ENCODE results near the gene DEK.

The DEK gene

GRCh38 chr6:18203786-18204185, 60.5 kb downstream of the DEK start:
- H3K9me2 ChIP-seq (ENCODE audit: low read depth, low read length): no peaks in the 10 kb centered on the region
- H3K27me3 ChIP-seq (ENCODE audit: insufficient read depth, low read length): no peaks in the 10 kb centered on the region
- H4K20me1 ChIP-seq (ENCODE audit: insufficient read depth, low read length): no peaks in the 10 kb centered on the region
- no peaks in the 10 kb centered on the region for H3K9me3 ChIP-seq (ENCODE audit: low read length)
- H3F3A ChIP-seq (ENCODE audit: insufficient read depth, low read length): no peaks in the 10 kb centered on the region
- TF ChIP-seq, protein P1, sequence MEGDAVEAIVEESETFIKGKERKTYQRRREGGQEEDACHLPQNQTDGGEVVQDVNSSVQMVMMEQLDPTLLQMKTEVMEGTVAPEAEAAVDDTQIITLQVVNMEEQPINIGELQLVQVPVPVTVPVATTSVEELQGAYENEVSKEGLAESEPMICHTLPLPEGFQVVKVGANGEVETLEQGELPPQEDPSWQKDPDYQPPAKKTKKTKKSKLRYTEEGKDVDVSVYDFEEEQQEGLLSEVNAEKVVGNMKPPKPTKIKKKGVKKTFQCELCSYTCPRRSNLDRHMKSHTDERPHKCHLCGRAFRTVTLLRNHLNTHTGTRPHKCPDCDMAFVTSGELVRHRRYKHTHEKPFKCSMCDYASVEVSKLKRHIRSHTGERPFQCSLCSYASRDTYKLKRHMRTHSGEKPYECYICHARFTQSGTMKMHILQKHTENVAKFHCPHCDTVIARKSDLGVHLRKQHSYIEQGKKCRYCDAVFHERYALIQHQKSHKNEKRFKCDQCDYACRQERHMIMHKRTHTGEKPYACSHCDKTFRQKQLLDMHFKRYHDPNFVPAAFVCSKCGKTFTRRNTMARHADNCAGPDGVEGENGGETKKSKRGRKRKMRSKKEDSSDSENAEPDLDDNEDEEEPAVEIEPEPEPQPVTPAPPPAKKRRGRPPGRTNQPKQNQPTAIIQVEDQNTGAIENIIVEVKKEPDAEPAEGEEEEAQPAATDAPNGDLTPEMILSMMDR (IDR thresholded peaks at IDR 0.05; ENCODE audit: low read length): no peak
- no peak for TF ChIP-seq EZH2 (IDR thresholded peaks at IDR 0.05; ENCODE audit: borderline replicate concordance, low read length)
- H3K4me2 ChIP-seq (ENCODE audit: low read length): no peak overlapping the region
- no peak overlapping the region for H2AFZ ChIP-seq (ENCODE audit: low read length)
- no peaks in the 10 kb centered on the region for H3K79me2 ChIP-seq (ENCODE audit: insufficient read depth, low read length)
- H3K4me1 ChIP-seq (ENCODE audit: insufficient read depth, low read length, severe bottlenecking): no peaks in the 10 kb centered on the region
- no peak overlapping the region for H3K9ac ChIP-seq (ENCODE audit: low read length)
- H3K36me3 ChIP-seq (ENCODE audit: insufficient read depth, low read length): peaks cover 24% of the 10 kb centered on the region; the same call in 1 of the 2 replicates
- H3K4me3 ChIP-seq (ENCODE audit: low read depth, low read length, poor library complexity, severe bottlenecking): no peak overlapping the region
- no peak overlapping the region for H3K27ac ChIP-seq (ENCODE audit: low read depth, low read length, poor library complexity, severe bottlenecking)

GRCh38 chr6:18192026-18192425, 72.3 kb downstream of the DEK start:
- H3K9me2 ChIP-seq (ENCODE audit: low read depth, low read length): no peaks in the 10 kb centered on the region
- H3K36me3 ChIP-seq (ENCODE audit: insufficient read depth, low read length): peaks cover 36% of the 10 kb centered on the region; the same call in 1 of the 2 replicates
- no peaks in the 10 kb centered on the region for H3K27me3 ChIP-seq (ENCODE audit: insufficient read depth, low read length)
- H3K27ac ChIP-seq (ENCODE audit: low read depth, low read length, poor library complexity, severe bottlenecking): no peak overlapping the region
- no peak for TF ChIP-seq EZH2 (IDR thresholded peaks at IDR 0.05; ENCODE audit: borderline replicate concordance, low read length)
- H4K20me1 ChIP-seq (ENCODE audit: insufficient read depth, low read length): no peaks in the 10 kb centered on the region
- no peaks in the 10 kb centered on the region for H3K79me2 ChIP-seq (ENCODE audit: insufficient read depth, low read length)
- H3K4me3 ChIP-seq (ENCODE audit: low read depth, low read length, poor library complexity, severe bottlenecking): no peak overlapping the region
- no peaks in the 10 kb centered on the region for H3F3A ChIP-seq (ENCODE audit: insufficient read depth, low read length)
- no peak overlapping the region for H2AFZ ChIP-seq (ENCODE audit: low read length)
- H3K9ac ChIP-seq (ENCODE audit: low read length): no peak overlapping the region
- no peaks in the 10 kb centered on the region for H3K4me1 ChIP-seq (ENCODE audit: insufficient read depth, low read length, severe bottlenecking)
- no peak overlapping the region for H3K4me2 ChIP-seq (ENCODE audit: low read length)
- no peaks in the 10 kb centered on the region for H3K9me3 ChIP-seq (ENCODE audit: low read length)

DNA sequence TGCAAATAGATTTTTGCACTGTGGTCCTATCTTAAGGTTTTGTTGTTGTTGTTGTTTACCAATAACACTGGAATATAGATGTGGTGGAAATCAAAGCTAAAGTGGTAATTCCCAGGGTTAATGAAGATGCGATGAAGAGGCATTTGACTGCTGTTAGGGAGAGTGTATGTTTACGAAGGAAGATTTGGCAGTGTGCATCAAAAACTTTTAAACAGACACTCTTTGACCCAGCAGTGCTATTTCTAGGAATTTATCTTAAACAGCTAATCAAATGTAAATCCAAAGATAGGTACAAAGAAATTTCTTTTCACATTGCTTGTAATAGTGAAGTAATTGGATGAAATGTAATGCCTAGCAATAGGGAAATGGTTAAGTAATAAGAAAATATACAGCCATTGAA, 75.1 kb downstream of the DEK start:
- H3K36me3 ChIP-seq (ENCODE audit: insufficient read depth, low read length): peaks cover 34% of the 10 kb centered on the region; the same call in 1 of the 2 replicates
- no peaks in the 10 kb centered on the region for H3K9me3 ChIP-seq (ENCODE audit: low read length)
- H3F3A ChIP-seq (ENCODE audit: insufficient read depth, low read length): no peaks in the 10 kb centered on the region
- TF ChIP-seq, protein P1 (IDR thresholded peaks at IDR 0.05; ENCODE audit: low read length): no peak
- no peak for TF ChIP-seq EZH2 (IDR thresholded peaks at IDR 0.05; ENCODE audit: borderline replicate concordance, low read length)
- no peak overlapping the region for H3K27ac ChIP-seq (ENCODE audit: low read depth, low read length, poor library complexity, severe bottlenecking)
- H4K20me1 ChIP-seq (ENCODE audit: insufficient read depth, low read length): no peaks in the 10 kb centered on the region
- no peaks in the 10 kb centered on the region for H3K79me2 ChIP-seq (ENCODE audit: insufficient read depth, low read length)
- no peak overlapping the region for H3K9ac ChIP-seq (ENCODE audit: low read length)
- no peaks in the 10 kb centered on the region for H3K9me2 ChIP-seq (ENCODE audit: low read depth, low read length)
- no peak overlapping the region for H2AFZ ChIP-seq (ENCODE audit: low read length)
- no peaks in the 10 kb centered on the region for H3K27me3 ChIP-seq (ENCODE audit: insufficient read depth, low read length)
- H3K4me3 ChIP-seq (ENCODE audit: low read depth, low read length, poor library complexity, severe bottlenecking): no peak overlapping the region
- no peak overlapping the region for H3K4me2 ChIP-seq (ENCODE audit: low read length)
- H3K4me1 ChIP-seq (ENCODE audit: insufficient read depth, low read length, severe bottlenecking): peaks cover 6% of the 10 kb centered on the region

DNA sequence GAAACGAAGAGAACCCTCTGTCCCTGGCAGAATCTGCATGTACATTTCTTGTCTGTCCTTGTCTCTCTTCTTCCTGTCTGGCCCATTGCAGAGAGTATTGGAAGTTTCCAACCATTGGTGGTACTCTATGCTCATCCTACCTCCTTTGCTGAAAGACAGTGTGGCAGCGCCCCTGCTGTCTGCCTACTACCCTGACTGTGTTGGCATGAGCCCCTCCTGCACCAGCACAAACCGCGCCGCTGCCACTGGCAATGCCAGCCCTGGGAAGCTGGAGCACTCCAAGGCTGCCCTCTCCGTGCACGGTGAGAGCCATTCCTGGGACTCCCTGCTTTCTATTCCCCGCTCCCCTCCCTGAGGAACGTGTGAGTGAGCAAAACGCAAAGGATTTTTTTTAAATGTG, 76.6 kb downstream of the DEK start:
- Histone ChIP-seq H3K9me3 (ENCODE audit: low read length) (no peaks in the 10 kb centered on the region), H3K4me1 (ENCODE audit: insufficient read depth, low read length, severe bottlenecking) (peaks cover 6% of the 10 kb centered on the region), H3K27ac (ENCODE audit: low read depth, low read length, poor library complexity, severe bottlenecking) (no peak overlapping the region), H3K4me3 (ENCODE audit: low read depth, low read length, poor library complexity, severe bottlenecking) (no peak overlapping the region), H3K36me3 (ENCODE audit: insufficient read depth, low read length) (peaks cover 34% of the 10 kb centered on the region; the same call in 1 of the 2 replicates), H3K9ac (ENCODE audit: low read length) (no peak overlapping the region), H3K79me2 (ENCODE audit: insufficient read depth, low read length) (no peaks in the 10 kb centered on the region), H3F3A (ENCODE audit: insufficient read depth, low read length) (no peaks in the 10 kb centered on the region), H3K4me2 (ENCODE audit: low read length) (no peak overlapping the region), H2AFZ (ENCODE audit: low read length) (no peak overlapping the region), H4K20me1 (ENCODE audit: insufficient read depth, low read length) (no peaks in the 10 kb centered on the region), H3K9me2 (ENCODE audit: low read depth, low read length) (no peaks in the 10 kb centered on the region), H3K27me3 (ENCODE audit: insufficient read depth, low read length) (no peaks in the 10 kb centered on the region)
- TF ChIP-seq, protein P1 (IDR thresholded peaks at IDR 0.05; ENCODE audit: low read length): no peak
- no peak for TF ChIP-seq EZH2 (IDR thresholded peaks at IDR 0.05; ENCODE audit: borderline replicate concordance, low read length)

Measured in OCI-LY1 (cell line).